ENCODE measurements around the gene ERCC8. TPM values are rescaled to one million over a fixed set of nuclear protein-coding genes. Genes with fewer than 3 reads are reported as not detected.
A peak's percentile ranks its signal among the peaks of the same experiment; 100 is the strongest.

ERCC8 gene
- total and polyA plus RNA-seq, 2 of the 8 experiments (the other 6 are each of a cell fraction or from before 2014, with no cell fraction given) = 17.3 TPM

- TF ChIP-seq SRF (IDR thresholded peaks at IDR 0.05; ENCODE audit: low read depth, low read length) (no peak), BRCA1 (IDR thresholded peaks at IDR 0.05; ENCODE audit: low read depth, low read length) (no peak), EZH2 (IDR thresholded peaks at IDR 0.05; ENCODE audit: low read depth, low read length, severe bottlenecking) (no peak), NANOG (IDR thresholded peaks at IDR 0.05; ENCODE audit: insufficient read depth, low read depth, low read length, poor library complexity, severe bottlenecking) (peak; percentile 2), ZNF274 (IDR thresholded peaks at IDR 0.05; ENCODE audit: borderline replicate concordance, extremely low read depth, low read length) (no peak), CTBP2 (IDR thresholded peaks at IDR 0.05; ENCODE audit: borderline replicate concordance, insufficient read depth, insufficient read length, low read length) (no peak), SP4 (IDR thresholded peaks at IDR 0.05; ENCODE audit: low read length) (no peak), TAF7 (optimal IDR thresholded peaks at IDR 0.05; ENCODE audit: borderline replicate concordance, low read depth, low read length) (peak; percentile 74), CBX8 (IDR thresholded peaks at IDR 0.05; ENCODE audit: borderline replicate concordance, low read depth, low read length) (no peak), E2F6 (IDR thresholded peaks at IDR 0.05) (0 out of 2 replicates have a peak, but pooled peaks have one; percentile 11), CEBPB (IDR thresholded peaks at IDR 0.05; ENCODE audit: low read depth, low read length) (no peak), SIRT6 (IDR thresholded peaks at IDR 0.05; ENCODE audit: low read length) (no peak), NRF1 (IDR thresholded peaks at IDR 0.05; ENCODE audit: low read depth, low read length) (no peak), POLR2AphosphoS5 (IDR thresholded peaks at IDR 0.05; ENCODE audit: low read depth, low read length) (no peak), CHD1 (IDR thresholded peaks at IDR 0.05; ENCODE audit: low read depth, low read length) (no peak), EP300 (IDR thresholded peaks at IDR 0.05; ENCODE audit: borderline replicate concordance in 1 of 2, low read depth in 2 of 2, low read length in 2 of 2) (no peak; a peak in 1 of 3 replicates), EGR1 (IDR thresholded peaks at IDR 0.05; ENCODE audit: borderline replicate concordance, low read depth, low read length) (0 out of 2 replicates have a peak, but pooled peaks have one; percentile 13), SAP30 (IDR thresholded peaks at IDR 0.05; ENCODE audit: insufficient read depth, insufficient replicate concordance, low read length) (no peak), SIX5 (IDR thresholded peaks at IDR 0.05; ENCODE audit: low read depth, low read length) (no peak), JUND (IDR thresholded peaks at IDR 0.05; ENCODE audit: low read length) (no peak; the same call in 1 of the 2 replicates), TAF1 (IDR thresholded peaks at IDR 0.05; ENCODE audit: low read depth, low read length) (peak; percentile 78), PHF8 (conservative IDR thresholded peaks at IDR 0.05; ENCODE audit: low read depth, low read length) (peak; percentile 69)
These were observed 100.6 kb downstream of the ERCC8 start, which contains the start of gene ELOVL7 (continued) for GRCh38 chr5:60843936-60844905.
